NCI-H446 treated with DMSO at 0.1 percent for 48 hours (cell line): ENCODE results near the gene LDB2.

Source experiments
- DNase-seq: peaks from one replicate; lab custom pipeline; 2025; lab: John Stamatoyannopoulos, UW

LDB2 gene

GRCh38 chr4:16843831-16844508 is 54.5 kb downstream of the LDB2 start:
- no peak for DNase-seq

GRCh38 chr4:16838226-16838875 is 60.1 kb downstream of the LDB2 start:
- DNase-seq = no peak

- no peak for DNase-seq
Observed at GRCh38 chr4:16837475-16837874, 61.0 kb downstream of the LDB2 start.

- DNase-seq = no peak
Observed at GRCh38 chr4:16836324-16836723, 62.1 kb downstream of the LDB2 start.

GRCh38 chr4:16835597-16836247 is 62.7 kb downstream of the LDB2 start:
- DNase-seq = no peak

- no peak for DNase-seq
Observed at GRCh38 chr4:16834814-16835213, 63.6 kb downstream of the LDB2 start.

- no peak for DNase-seq
Observed at GRCh38 chr4:16833722-16834121, 64.7 kb downstream of the LDB2 start.

GRCh38 chr4:16830081-16830480 is 68.4 kb downstream of the LDB2 start:
- DNase-seq = no peak

GRCh38 chr4:16827794-16828724 is 70.4 kb downstream of the LDB2 start:
- DNase-seq = no peak

- DNase-seq = no peak
Observed at GRCh38 chr4:16827045-16827444, 71.4 kb downstream of the LDB2 start.

- no peak for DNase-seq
Observed at GRCh38 chr4:16826406-16826910, 72.0 kb downstream of the LDB2 start.

- DNase-seq = no peak
Observed at GRCh38 chr4:16824278-16824806, 74.1 kb downstream of the LDB2 start.

- no peak for DNase-seq
Observed at GRCh38 chr4:16820329-16820728, 78.1 kb downstream of the LDB2 start.

- DNase-seq = no peak
Observed at GRCh38 chr4:16819652-16820051, 78.8 kb downstream of the LDB2 start.

- no peak for DNase-seq
Observed at GRCh38 chr4:16818005-16818404, 80.4 kb downstream of the LDB2 start.

- DNase-seq = no peak
Observed at GRCh38 chr4:16817286-16817685, 81.2 kb downstream of the LDB2 start.

- DNase-seq = no peak
Observed at GRCh38 chr4:16814361-16814760, 84.1 kb downstream of the LDB2 start.

- DNase-seq = no peak
Observed at GRCh38 chr4:16812041-16812440, 86.4 kb downstream of the LDB2 start.

- no peak for DNase-seq
Observed at GRCh38 chr4:16809943-16810342, 88.5 kb downstream of the LDB2 start.

GRCh38 chr4:16809064-16809463 is 89.4 kb downstream of the LDB2 start:
- DNase-seq = no peak

- no peak for DNase-seq
Observed at GRCh38 chr4:16807355-16807754, 91.1 kb downstream of the LDB2 start.

- DNase-seq = no peak
Observed at GRCh38 chr4:16804581-16804980, 93.9 kb downstream of the LDB2 start.
